GM10266 (cell line): Measurements from ENCODE around the gene MYLK2.
A peak's percentile ranks its signal among the peaks of the same experiment; 100 is the strongest.

Experiments
- DNase-seq: peaks from one replicate; pipeline ENCODE4 v3.0.0; 2012; ENCODE audit errors: extremely low spot score
- CTCF ChIP-seq: IDR thresholded peaks from 2 replicates; pipeline ENCODE4 v1.5.1; 2012; ENCODE audit warnings: mild to moderate bottlenecking, low read depth; ENCODE audit not compliant: control insufficient read depth, insufficient read depth; ENCODE audit errors: missing control alignments

MYLK2 gene

GRCh38 chr20:31858760-31859083 is 39.6 kb downstream of the MYLK2 start:
- DNase-seq: no peak
- no peak for TF ChIP-seq CTCF

- TF ChIP-seq CTCF: no peak
- no peak for DNase-seq
Measured at GRCh38 chr20:31859266-31859997, 40.3 kb downstream of the MYLK2 start.

- TF ChIP-seq CTCF: no peak
- DNase-seq: no peak
Measured at GRCh38 chr20:31859998-31860380, 40.8 kb downstream of the MYLK2 start.

- no peak for TF ChIP-seq CTCF
- DNase-seq: no peak
Measured at GRCh38 chr20:31860390-31861134, 41.4 kb downstream of the MYLK2 start.

- no peak for TF ChIP-seq CTCF
- DNase-seq: no peak
Measured at GRCh38 chr20:31861135-31861384, 41.9 kb downstream of the MYLK2 start.

- DNase-seq: peak; percentile 95
- TF ChIP-seq CTCF: no peak
Measured at GRCh38 chr20:31861385-31862156, 42.4 kb downstream of the MYLK2 start.

GRCh38 chr20:31862157-31862470 is 43.0 kb downstream of the MYLK2 start:
- no peak for DNase-seq

More at GRCh38 chr20:31862157-31862470, 43.0 kb downstream of the MYLK2 start:
- no peak for TF ChIP-seq CTCF
